Mesendoderm (in vitro differentiated cells): Measurements from ENCODE around the gene GRK2.

Source experiments
- DNase-seq: peaks from one replicate; pipeline ENCODE4 v3.0.0; 2013
- H2AK5ac ChIP-seq: 2 replicates; pipeline ENCODE4 v1.6.1; 2013; ENCODE audit warnings: low read length, inconsistent platforms
- H2BK120ac ChIP-seq: 2 replicates; pipeline ENCODE4 v1.6.1; 2013; ENCODE audit warnings: low read depth, mild to moderate bottlenecking, low read length, moderate library complexity, mixed read lengths
- H2BK15ac ChIP-seq: replicated peaks from 2 replicates; pipeline ENCODE4 v1.6.1; 2013; ENCODE audit warnings: low read depth, mild to moderate bottlenecking, moderate library complexity
- H2BK5ac ChIP-seq: 2 replicates; pipeline ENCODE4 v1.6.1; 2013; ENCODE audit warnings: low read length, inconsistent platforms
- H3K18ac ChIP-seq: 2 replicates; pipeline ENCODE4 v1.6.1; 2013; ENCODE audit warnings: mild to moderate bottlenecking, low read length, mixed read lengths
- H3K23ac ChIP-seq: one replicate; pipeline ENCODE4 v1.6.1; 2013; ENCODE audit warnings: low read length
- H3K27ac ChIP-seq: 2 replicates; pipeline ENCODE4 v1.5.1; 2013; ENCODE audit warnings: low read depth, mild to moderate bottlenecking, inconsistent platforms, low read length, moderate library complexity
- H3K27me3 ChIP-seq: 2 replicates; pipeline ENCODE4 v1.6.1; 2013; ENCODE audit warnings: low read length, control low read depth, mild to moderate bottlenecking, inconsistent platforms; ENCODE audit not compliant: insufficient read depth, poor library complexity
- H3K36me3 ChIP-seq: 2 replicates; pipeline ENCODE4 v1.6.1; 2013; ENCODE audit warnings: low read length, inconsistent platforms; ENCODE audit not compliant: control insufficient read depth, insufficient read depth
- H3K4ac ChIP-seq: one replicate; pipeline ENCODE4 v1.6.1; 2013; ENCODE audit warnings: low read depth, mild to moderate bottlenecking, low read length, moderate library complexity
- H3K4me1 ChIP-seq: 2 replicates; pipeline ENCODE4 v1.6.1; 2013; ENCODE audit warnings: low read depth, low read length, inconsistent platforms; ENCODE audit not compliant: control insufficient read depth
- H3K4me2 ChIP-seq: 2 replicates; pipeline ENCODE4 v1.6.1; 2013; ENCODE audit warnings: low read length
- H3K4me3 ChIP-seq: 2 replicates; pipeline ENCODE4 v1.5.1; 2013; ENCODE audit warnings: mild to moderate bottlenecking, low read length
- H3K56ac ChIP-seq: one replicate; pipeline ENCODE4 v1.6.1; 2013; ENCODE audit warnings: low read length
- H3K79me1 ChIP-seq: 2 replicates; pipeline ENCODE4 v1.6.1; 2013; ENCODE audit warnings: low read length, inconsistent platforms
- H3K79me2 ChIP-seq: 2 replicates; pipeline ENCODE4 v1.6.1; 2013; ENCODE audit warnings: mild to moderate bottlenecking, low read length; ENCODE audit not compliant: control insufficient read depth, insufficient read depth
- H3K9ac ChIP-seq: 2 replicates; pipeline ENCODE4 v1.6.1; 2013; ENCODE audit warnings: low read length, inconsistent platforms
- H4K5ac ChIP-seq: one replicate; pipeline ENCODE4 v1.6.1; 2013; ENCODE audit warnings: low read length
- H4K8ac ChIP-seq: one replicate; pipeline ENCODE4 v1.6.1; 2013; ENCODE audit warnings: low read depth, mild to moderate bottlenecking, control low read depth, low read length, moderate library complexity
- WGBS: extraction: QIAGEN DNeasy Blood & Tissue Kit; methylation state at CpG from one replicate; pipeline ENCODE4 v1.1.7; 2013; ENCODE audit warnings: low lambda C conversion rate, missing lambda C conversion rate; ENCODE audit not compliant: insufficient coverage; ENCODE audit errors: extremely low coverage; 5-methylcytosine and 5-hydroxymethylcytosine counted together

GRK2 gene

DNA sequence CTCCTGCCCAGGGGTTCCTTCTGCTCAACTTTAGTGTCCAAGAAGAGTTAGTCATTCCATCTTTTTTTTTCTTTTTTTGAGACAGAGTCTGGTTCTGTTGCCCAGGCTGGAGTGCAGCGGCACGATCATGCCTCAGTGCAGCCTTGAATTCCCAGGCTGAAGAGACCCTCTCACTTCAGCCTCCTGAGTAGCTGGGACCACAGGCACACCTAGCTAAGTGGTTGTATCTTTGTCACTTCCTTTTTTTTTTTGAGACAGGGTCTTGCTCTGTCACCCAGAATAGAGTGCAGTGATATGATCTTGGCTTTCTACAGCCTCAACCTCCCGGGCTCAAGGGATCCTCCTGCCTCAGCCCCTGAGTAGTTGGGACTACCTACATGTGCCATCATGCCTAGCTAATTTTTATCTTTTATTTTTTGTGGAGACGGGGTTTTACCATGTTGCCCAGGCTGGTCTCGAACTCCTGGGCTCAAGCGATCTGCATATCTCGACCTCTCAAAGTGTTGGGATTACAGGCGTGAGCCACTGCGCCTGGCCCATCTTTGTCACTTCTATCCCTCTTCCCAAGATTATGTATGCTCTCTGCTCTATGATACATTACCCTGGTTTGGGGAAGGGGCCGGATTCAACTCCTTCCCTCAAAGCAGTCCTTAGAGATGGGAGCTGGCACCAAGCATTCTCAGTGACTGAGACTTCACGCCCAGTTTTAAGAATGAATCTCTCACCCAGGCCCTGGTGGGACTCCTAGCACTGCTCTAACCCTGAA lies 47.0 kb downstream of the GRK2 start:
- no peak overlapping the region for H3K4me2 ChIP-seq
- H3K4ac ChIP-seq, result no peak overlapping the region
- no peaks in the 10 kb centered on the region for H3K79me1 ChIP-seq
- H3K4me1 ChIP-seq, result peaks cover under 1% of the 10 kb centered on the region
- H4K8ac ChIP-seq, result no peak overlapping the region
- no peak overlapping the region for H2BK120ac ChIP-seq
- H2BK15ac ChIP-seq, result no peak overlapping the region
- no peaks in the 10 kb centered on the region for H3K36me3 ChIP-seq
- H3K23ac ChIP-seq, result no peak overlapping the region
- H3K27me3 ChIP-seq, result peaks cover 2% of the 10 kb centered on the region
- H3K9ac ChIP-seq, result no peak overlapping the region
- H3K27ac ChIP-seq, result no peak overlapping the region
- no peak overlapping the region for H2AK5ac ChIP-seq
- no peak overlapping the region for H4K5ac ChIP-seq
- no peaks in the 10 kb centered on the region for H3K79me2 ChIP-seq
- no peak overlapping the region for H3K56ac ChIP-seq
- no CpG with 5 or more reads among the region's 11 CpGs for WGBS
- H3K18ac ChIP-seq, result no peak overlapping the region
- DNase-seq, result no peak
- no peak overlapping the region for H2BK5ac ChIP-seq
- no peak overlapping the region for H3K4me3 ChIP-seq

GRCh38 chr11:67314218-67314617 lies 47.9 kb downstream of the GRK2 start:
- Histone ChIP-seq H2BK120ac (no peak overlapping the region), H3K79me1 (no peaks in the 10 kb centered on the region), H3K27ac (no peak overlapping the region), H3K4me2 (no peak overlapping the region), H3K18ac (no peak overlapping the region), H3K4ac (no peak overlapping the region), H3K36me3 (no peaks in the 10 kb centered on the region), H4K8ac (no peak overlapping the region), H3K27me3 (peaks cover 5% of the 10 kb centered on the region), H2AK5ac (no peak overlapping the region), H2BK15ac (no peak overlapping the region), H3K56ac (no peak overlapping the region), H3K4me1 (peaks cover 2% of the 10 kb centered on the region), H3K9ac (no peak overlapping the region), H2BK5ac (no peak overlapping the region), H4K5ac (no peak overlapping the region), H3K4me3 (no peak overlapping the region), H3K79me2 (no peaks in the 10 kb centered on the region), H3K23ac (no peak overlapping the region)
- no CpG with 5 or more reads among the region's 2 CpGs for WGBS
- DNase-seq, result no peak

DNA sequence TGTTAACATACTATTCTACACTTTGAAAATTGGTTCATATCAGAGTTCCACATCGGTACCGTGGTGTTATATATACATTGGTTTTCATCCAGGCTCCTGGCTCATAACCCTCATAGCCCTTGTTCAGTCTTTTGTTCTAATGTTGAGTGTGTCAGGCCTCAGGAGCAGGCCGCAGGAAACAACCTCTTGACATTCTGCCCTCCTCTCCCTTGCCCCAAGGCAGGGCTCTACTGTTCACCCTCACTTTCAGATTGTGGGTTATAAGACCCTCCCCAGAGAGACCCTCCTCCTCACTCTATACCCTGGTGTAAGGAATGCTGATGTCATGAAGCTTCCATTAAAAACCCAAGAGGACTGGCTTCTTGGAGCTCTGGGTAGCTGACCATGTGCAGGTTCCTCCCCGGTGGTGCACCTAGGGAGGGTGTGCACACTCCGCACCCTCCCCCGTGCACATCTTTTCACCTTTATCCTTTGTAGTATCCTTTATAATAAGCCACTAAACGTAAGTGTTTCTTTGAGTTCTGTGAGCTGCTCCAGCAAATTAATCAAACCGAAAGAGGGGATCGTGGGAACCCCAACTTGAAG lies 49.1 kb downstream of the GRK2 start:
- Histone ChIP-seq H3K23ac (no peak overlapping the region), H3K27ac (no peak overlapping the region), H2BK15ac (no peak overlapping the region), H4K8ac (no peak overlapping the region), H3K4me1 (peaks cover 2% of the 10 kb centered on the region), H2AK5ac (no peak overlapping the region), H4K5ac (no peak overlapping the region), H3K4ac (no peak overlapping the region), H3K9ac (no peak overlapping the region), H3K4me3 (no peak overlapping the region), H2BK5ac (no peak overlapping the region), H3K56ac (no peak overlapping the region), H3K27me3 (peaks cover 5% of the 10 kb centered on the region), H3K18ac (no peak overlapping the region), H3K79me1 (no peaks in the 10 kb centered on the region), H3K4me2 (no peak overlapping the region), H3K36me3 (no peaks in the 10 kb centered on the region), H3K79me2 (no peaks in the 10 kb centered on the region), H2BK120ac (no peak overlapping the region)
- no CpG with 5 or more reads among the region's 9 CpGs for WGBS
- no peak for DNase-seq

DNA sequence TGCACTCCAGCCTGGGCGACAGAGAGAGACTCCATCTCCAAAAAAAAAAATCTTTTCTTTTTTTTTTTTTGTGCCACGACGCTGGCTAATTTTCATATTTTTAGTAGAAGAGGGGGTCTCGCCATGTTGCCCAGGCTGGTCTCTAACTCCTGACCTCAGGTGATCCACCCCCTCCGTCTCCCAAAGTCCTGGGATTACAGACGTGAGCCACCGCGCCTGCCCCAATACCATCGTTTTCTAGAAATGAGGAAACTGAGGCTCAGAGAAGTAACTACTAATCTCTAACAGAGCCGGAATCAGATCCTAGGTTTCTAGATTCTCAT lies 50.6 kb downstream of the GRK2 start:
- Histone ChIP-seq H3K9ac (peak overlapping the region; percentile 89), H4K8ac (peak overlapping the region; percentile 91), H2AK5ac (no peak overlapping the region), H3K18ac (peak overlapping the region; percentile 55), H2BK120ac (no peak overlapping the region), H3K4me2 (peak overlapping the region; percentile 83), H3K4ac (no peak overlapping the region), H2BK5ac (no peak overlapping the region), H3K4me1 (peaks cover 2% of the 10 kb centered on the region), H3K23ac (no peak overlapping the region), H3K36me3 (no peaks in the 10 kb centered on the region), H3K79me2 (no peaks in the 10 kb centered on the region), H2BK15ac (no peak overlapping the region), H3K27me3 (peaks cover 5% of the 10 kb centered on the region), H3K27ac (peak overlapping the region; percentile 89), H3K79me1 (no peaks in the 10 kb centered on the region), H3K56ac (peak overlapping the region; percentile 96), H3K4me3 (peak overlapping the region; percentile 66), H4K5ac (no peak overlapping the region)
- no peak for DNase-seq
- no CpG with 5 or more reads among the region's 10 CpGs for WGBS

DNA sequence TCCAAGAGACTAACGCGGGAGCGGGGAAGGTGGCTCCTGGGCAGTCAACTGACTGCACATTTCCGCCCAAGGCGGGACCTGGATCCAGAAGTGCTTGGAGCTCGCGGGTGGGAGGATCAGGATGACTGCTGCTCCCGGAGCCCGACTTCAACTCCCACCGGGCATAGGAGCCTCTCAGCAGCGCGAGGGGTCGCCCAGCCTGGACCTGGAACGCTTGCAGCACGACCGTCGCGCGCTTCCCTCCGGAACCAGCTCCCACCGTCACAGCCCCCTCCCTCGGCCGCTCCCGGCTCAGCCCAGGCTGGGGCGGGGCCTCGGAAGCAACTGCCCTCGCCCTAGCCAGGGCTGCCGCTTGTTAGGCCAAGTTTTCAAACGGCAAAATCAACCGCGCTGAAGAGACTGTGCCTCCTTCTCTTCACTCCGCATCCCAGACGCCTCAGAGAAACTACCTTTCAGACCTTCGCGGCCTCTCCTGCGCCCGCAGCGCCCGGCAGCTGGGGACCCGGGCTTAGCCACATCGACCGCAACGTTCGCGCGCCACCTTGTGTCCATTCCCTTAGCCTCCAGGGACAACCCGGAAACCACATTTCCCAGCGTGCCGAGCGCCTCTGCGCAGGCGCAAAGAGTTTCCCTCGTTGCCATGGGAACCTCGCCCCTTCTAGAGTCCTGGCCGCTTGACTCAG lies 51.1 kb downstream of the GRK2 start:
- H4K8ac ChIP-seq, result peak overlapping the region; percentile 91
- peaks cover 2% of the 10 kb centered on the region for H3K4me1 ChIP-seq
- H3K9ac ChIP-seq, result peak overlapping the region; percentile 89
- peak overlapping the region; percentile 96 for H3K56ac ChIP-seq
- H3K4me3 ChIP-seq, result peak overlapping the region; percentile 66
- H2BK120ac ChIP-seq, result peak overlapping the region; percentile 29
- H4K5ac ChIP-seq, result no peak overlapping the region
- peak overlapping the region; percentile 66 for H3K4ac ChIP-seq
- peak overlapping the region; percentile 83 for H3K4me2 ChIP-seq
- no peak overlapping the region for H3K23ac ChIP-seq
- no peak overlapping the region for H2AK5ac ChIP-seq
- peak; percentile 98 for DNase-seq
- H3K27me3 ChIP-seq, result peaks cover 5% of the 10 kb centered on the region
- H3K18ac ChIP-seq, result peak overlapping the region; percentile 55
- H3K79me2 ChIP-seq, result no peaks in the 10 kb centered on the region
- H2BK15ac ChIP-seq, result no peak overlapping the region
- no peaks in the 10 kb centered on the region for H3K36me3 ChIP-seq
- peak overlapping the region; percentile 89 for H3K27ac ChIP-seq
- no CpG with 5 or more reads among the region's 55 CpGs for WGBS
- H3K79me1 ChIP-seq, result no peaks in the 10 kb centered on the region
- peak overlapping the region; percentile 54 for H2BK5ac ChIP-seq
